ENCODE results near the gene PHACTR2.
"Not testable (repeated sequence)": the region's sequence is repeated elsewhere in the genome, so short reads cannot be mapped to it uniquely, and the experiment has no call there.

Gene PHACTR2

GRCh38 chr6:143873600-143873999, 195.8 kb downstream of the PHACTR2 start:
- not testable (repeated sequence) for DNase-seq

- DNase-seq = not testable (repeated sequence)
Measured at GRCh38 chr6:143874503-143874902, 196.7 kb downstream of the PHACTR2 start.

GRCh38 chr6:143877584-143878271, 200.0 kb downstream of the PHACTR2 start:
- DNase-seq = no peak

GRCh38 chr6:143878272-143878760, 200.6 kb downstream of the PHACTR2 start:
- DNase-seq = no peak

GRCh38 chr6:143880412-143880811, 202.6 kb downstream of the PHACTR2 start:
- no peak for DNase-seq

Data from cortex of kidney (tissue), 1 donor.